DOHH2 (cell line): ENCODE data around the gene GUCD1.

Experiments
- CTCF ChIP-seq: fragments of 200-600 bp; sonication (generic); IDR thresholded peaks from one replicate; pipeline ENCODE4 v1.5.1; 2014; ENCODE audit warnings: antibody characterized with exemption, mild to moderate bottlenecking, low read depth, low read length; ENCODE audit not compliant: poor library complexity, severe bottlenecking
- EZH2phosphoT487 ChIP-seq: fragments of 200-600 bp; sonication (generic); IDR thresholded peaks from 2 replicates; pipeline ENCODE4 v1.6.1; 2017; ENCODE audit warnings: borderline replicate concordance, mild to moderate bottlenecking, antibody characterized with exemption, low read length, moderate library complexity, mixed read lengths

GRCh38 chr22:24500277-24500820, 54.6 kb downstream of the GUCD1 start:
- TF ChIP-seq CTCF (no peak), EZH2phosphoT487 (no peak)
